GM12873 (cell line): ENCODE data around the gene ZNF613.

ENCODE experiments used
- TF ChIP-seq, protein P1 (sequence below): IDR thresholded peaks from 2 replicates; pipeline ENCODE4 v1.5.1; 2012; ENCODE audit warnings: low read depth, mild to moderate bottlenecking, moderate library complexity, low read length, control low read depth; ENCODE audit not compliant: insufficient read depth; ENCODE audit errors: missing control alignments

Gene ZNF613

DNA sequence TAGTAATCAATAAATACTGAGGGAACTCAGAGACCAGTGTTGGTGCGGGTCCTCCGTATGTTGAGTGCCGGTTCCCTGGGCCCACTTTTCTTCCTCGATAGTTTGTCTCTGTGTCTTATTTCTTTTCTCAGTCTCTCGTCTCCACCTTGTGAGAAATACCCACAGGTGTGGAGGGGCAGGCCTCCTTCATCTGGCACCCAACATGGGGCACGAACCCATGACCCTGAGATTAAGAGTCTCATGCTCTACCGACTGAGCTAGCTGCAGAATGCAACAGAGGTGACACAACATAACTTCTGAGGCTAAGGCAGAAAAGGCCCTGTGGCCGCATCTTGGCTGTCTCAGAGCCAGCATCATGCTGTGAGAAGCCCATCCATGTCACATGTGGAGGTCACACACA lies 5.3 kb upstream of the ZNF613 start:
- TF ChIP-seq, protein P1, sequence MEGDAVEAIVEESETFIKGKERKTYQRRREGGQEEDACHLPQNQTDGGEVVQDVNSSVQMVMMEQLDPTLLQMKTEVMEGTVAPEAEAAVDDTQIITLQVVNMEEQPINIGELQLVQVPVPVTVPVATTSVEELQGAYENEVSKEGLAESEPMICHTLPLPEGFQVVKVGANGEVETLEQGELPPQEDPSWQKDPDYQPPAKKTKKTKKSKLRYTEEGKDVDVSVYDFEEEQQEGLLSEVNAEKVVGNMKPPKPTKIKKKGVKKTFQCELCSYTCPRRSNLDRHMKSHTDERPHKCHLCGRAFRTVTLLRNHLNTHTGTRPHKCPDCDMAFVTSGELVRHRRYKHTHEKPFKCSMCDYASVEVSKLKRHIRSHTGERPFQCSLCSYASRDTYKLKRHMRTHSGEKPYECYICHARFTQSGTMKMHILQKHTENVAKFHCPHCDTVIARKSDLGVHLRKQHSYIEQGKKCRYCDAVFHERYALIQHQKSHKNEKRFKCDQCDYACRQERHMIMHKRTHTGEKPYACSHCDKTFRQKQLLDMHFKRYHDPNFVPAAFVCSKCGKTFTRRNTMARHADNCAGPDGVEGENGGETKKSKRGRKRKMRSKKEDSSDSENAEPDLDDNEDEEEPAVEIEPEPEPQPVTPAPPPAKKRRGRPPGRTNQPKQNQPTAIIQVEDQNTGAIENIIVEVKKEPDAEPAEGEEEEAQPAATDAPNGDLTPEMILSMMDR: no peak

DNA sequence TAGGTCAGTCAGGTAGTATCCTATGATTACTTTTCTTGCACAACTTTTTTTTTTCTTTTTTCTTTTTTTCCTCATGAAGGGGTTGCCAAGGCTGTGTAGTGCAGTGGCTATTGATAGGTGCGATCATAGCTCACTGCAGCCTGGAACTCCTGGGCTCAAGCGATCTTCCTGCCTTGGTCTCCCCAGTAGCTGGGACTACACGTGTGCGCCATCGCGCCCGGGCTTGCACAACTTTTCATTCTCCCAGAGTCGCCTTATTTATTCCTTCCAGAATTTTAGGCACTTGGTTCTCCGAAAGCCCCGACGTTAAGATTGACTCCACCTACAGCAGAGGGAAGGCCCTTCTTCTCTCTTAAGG lies 867 bp upstream of the ZNF613 start:
- TF ChIP-seq, protein P1: no peak

DNA sequence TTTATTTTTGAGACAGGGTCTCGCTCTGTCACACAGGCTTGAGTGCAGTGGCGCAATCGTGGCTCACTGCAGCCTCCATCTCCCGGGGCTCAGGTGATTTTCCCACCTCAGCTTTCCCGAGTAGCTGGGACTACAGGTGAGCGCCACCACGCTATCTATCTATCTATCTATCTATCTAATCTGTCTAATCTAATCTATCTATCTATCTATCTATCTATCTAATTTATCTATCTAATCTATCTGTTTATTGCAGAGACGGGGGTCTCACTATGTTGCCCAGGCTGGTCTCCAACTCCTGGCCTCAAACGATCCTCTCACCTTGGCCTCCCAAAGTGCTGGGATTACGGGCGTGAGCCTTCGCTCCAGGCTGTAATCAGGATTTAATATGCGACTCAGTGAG lies 587 bp downstream of the ZNF613 start:
- TF ChIP-seq, protein P1: no peak

DNA sequence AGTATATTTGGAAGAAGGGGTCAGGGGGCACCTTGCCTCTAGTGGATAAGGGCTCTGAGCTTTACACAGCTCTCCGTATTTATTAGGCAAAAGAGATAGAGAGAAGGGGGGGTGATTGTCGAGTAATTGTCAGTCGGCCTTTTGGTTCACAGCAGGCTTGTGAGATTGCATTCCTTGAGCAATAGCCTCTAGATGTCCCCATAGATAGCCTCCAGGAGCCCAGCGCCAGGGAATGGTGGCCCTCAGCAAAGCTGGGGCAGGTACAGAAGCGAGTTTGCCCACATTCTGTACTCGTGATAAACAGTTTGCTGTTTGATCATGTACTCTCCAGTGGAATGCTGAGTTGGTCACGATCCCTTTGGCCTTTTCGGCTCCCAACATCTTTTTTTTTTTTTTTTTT lies 4.6 kb downstream of the ZNF613 start:
- TF ChIP-seq, protein P1: no peak

DNA sequence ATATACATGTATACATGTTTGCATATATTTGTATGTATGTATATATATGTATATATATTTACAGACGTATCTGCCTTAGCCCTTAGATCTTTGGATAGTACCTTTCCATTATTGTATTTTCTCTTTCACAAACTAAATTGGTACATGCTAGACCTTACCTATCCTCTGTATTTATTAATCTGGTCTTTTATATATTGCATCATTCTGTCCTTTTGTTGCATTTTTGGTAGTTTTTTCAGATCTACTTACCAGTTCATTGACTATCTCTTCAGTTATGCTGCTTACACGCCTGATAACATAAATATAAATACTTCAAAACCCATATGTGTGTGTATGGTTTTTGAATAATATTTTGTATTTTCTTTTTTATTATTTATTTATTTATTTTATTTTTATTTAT lies 11.7 kb downstream of the ZNF613 start:
- TF ChIP-seq, protein P1: no peak

DNA sequence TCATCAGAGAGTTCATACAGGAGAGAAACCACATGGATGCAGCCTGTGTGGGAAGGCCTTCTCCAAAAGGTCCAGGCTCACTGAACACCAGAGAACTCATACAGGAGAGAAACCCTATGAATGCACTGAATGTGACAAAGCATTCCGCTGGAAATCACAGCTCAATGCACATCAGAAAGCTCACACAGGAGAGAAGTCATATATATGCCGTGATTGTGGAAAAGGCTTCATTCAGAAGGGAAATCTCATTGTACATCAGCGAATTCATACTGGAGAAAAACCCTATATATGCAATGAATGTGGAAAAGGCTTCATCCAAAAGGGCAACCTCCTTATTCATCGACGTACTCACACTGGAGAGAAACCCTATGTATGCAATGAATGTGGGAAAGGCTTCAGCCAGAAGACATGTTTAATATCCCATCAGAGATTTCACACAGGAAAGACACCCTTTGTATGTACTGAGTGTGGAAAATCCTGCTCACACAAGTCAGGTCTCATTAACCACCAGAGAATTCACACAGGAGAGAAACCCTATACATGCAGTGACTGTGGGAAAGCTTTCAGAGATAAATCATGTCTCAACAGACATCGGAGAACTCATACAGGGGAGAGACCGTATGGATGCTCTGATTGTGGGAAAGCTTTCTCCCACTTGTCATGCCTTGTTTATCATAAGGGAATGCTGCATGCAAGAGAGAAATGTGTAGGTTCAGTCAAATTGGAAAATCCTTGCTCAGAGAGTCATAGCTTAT lies 17.7 kb downstream of the ZNF613 start:
- TF ChIP-seq, protein P1: no peak

DNA sequence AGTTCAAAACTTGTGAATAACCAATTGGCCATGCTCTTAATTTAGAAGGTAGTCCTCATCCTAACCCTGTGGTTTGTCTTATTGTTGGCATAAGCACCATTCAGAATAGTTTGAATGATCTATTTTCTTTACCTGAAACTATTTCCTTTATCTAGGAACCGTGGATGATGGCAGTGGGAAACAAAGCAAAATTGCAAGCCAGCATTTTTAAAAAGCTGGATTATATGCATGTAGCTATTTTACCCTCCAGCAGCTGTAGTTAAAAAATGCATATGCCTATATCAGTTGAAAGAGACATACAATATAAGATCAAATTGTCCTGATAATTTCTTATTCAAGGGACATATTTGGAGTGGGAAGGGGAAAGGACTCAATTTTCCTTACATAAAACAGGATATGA lies 19.3 kb downstream of the ZNF613 start:
- TF ChIP-seq, protein P1: no peak
